ENCODE measurements around the gene SCUBE3.

DNA sequence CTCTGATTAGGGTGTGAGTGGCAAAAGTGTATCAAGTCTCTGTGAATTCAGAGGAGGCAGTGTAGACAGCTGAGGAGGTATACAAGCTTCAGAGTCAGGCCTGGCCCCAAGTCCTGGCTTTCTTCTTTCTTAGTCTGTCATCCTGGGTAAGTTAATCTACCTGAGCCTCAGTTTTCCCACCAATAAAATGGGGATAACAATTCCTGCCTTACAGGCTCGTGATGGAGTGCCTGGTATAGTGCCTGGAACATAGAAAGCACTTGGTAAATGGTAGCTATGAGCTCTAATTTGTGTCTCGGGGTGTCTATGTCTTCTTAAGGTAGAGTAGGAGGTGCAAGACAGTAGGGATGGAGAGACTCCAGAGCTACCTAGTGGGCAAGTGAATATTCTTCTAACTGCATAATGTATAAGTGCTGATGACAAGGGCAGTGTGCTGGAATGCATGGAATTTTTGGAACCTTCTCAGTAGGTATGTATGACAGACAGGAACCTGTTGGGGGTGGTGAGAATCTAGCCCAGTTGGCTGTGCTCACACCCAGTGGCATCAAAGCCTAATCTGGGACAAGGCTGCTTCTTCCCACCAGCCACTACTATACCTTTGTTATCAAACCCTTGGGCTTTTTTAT lies 4.0 kb upstream of the SCUBE3 start:
- TF ChIP-seq, protein P1, sequence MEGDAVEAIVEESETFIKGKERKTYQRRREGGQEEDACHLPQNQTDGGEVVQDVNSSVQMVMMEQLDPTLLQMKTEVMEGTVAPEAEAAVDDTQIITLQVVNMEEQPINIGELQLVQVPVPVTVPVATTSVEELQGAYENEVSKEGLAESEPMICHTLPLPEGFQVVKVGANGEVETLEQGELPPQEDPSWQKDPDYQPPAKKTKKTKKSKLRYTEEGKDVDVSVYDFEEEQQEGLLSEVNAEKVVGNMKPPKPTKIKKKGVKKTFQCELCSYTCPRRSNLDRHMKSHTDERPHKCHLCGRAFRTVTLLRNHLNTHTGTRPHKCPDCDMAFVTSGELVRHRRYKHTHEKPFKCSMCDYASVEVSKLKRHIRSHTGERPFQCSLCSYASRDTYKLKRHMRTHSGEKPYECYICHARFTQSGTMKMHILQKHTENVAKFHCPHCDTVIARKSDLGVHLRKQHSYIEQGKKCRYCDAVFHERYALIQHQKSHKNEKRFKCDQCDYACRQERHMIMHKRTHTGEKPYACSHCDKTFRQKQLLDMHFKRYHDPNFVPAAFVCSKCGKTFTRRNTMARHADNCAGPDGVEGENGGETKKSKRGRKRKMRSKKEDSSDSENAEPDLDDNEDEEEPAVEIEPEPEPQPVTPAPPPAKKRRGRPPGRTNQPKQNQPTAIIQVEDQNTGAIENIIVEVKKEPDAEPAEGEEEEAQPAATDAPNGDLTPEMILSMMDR (IDR thresholded peaks at IDR 0.05) = no peak
- no peak for TF ChIP-seq EZH2 (IDR thresholded peaks at IDR 0.05; ENCODE audit: borderline replicate concordance, insufficient read depth, low read depth, low read length, poor library complexity, severe bottlenecking)

Measured in B cell (primary cell).